GM19043 (cell line): ENCODE results near the gene PRR19.
A peak's percentile ranks its signal among the peaks of the same experiment; 100 is the strongest.
"Not testable (repeated sequence)": the region's sequence is repeated elsewhere in the genome, so short reads cannot be mapped to it uniquely, and the experiment has no call there.

Experiments used
- ATAC-seq: cut with Tn5 transposase; IDR thresholded peaks from one replicate; pipeline ENCODE4 v1.9.1; 2021; ENCODE audit warnings: low read depth; ENCODE audit not compliant: unreplicated experiment

PRR19 gene

DNA sequence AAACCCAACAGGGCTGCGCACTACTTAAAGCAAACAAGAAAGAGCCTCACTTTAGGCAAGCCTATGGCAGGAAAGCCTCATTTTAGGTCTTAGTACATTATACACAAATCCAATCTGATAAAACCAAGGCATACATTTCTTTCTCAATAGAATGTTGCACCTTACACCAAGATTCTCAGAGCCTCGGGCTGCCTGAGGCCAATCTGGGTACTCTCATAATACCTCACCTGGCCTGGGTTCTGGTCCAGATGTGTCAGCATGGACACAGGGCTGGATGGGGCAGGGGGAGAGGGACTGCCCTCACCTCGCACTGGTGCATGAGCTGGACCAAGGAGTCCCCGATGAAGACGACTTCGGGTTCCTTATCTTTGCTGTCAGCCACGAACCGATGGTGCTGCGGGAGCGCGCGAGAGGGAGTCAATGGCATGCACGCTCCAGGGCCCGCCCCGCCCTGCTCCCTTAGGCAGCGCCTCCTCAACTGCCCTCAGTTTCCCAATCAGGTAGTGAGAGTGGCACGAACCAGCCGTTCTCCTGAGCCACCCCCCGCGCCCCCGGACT, at the start of gene PRR19:
TSS of gene PRR19 (plus strand) at position 487 of the 558 bp plus-strand sequence. CDS start 7,453 bp downstream, outside the sequence.
- ATAC-seq, result no peak

DNA sequence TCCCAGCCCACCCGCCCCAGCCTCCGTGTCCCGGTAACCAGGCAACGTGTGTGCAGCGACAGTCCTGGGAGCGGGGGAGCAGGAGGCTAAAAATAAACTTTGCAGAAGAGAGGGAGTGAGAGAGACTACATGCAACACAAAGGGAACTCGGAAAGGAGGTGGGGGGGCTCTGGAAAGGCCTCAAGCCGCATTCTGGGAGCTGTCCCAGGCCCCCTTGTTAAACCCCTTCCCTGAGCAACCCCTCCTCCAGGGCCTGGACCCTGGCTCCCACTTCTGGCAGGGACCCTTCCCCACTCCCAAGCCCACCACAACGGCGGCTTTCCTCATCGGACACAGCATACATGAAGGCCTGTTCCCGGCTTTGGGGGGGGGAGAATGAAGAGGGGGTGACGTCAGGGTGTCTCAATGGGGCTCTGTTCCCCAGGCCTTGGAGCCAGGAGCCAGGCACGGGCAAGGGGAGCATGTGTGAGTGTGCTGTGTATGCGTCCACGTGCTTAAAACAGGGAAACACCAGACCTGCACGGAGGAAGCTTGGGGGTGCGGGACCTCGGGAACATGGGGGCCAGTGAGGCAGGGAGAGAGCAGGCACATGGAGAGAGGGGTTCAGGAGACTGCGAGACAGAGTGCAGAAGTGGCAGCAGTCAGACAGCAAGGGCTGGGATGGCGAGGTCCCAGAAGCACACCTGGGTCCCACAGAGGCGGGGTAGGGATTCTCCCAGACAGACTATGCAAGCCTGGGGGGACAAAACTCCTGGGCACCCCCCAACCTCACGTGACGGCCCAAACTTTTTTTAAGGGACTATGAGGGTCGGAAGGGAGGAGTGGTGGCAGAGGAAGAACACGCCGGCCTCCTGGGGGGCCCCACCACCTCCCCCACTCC, 49.3 kb upstream of the PRR19 start:
- no peak for ATAC-seq

GRCh38 chr19:42253245-42254088, 48.5 kb upstream of the PRR19 start:
- ATAC-seq, result no peak

GRCh38 chr19:42254089-42254849, 47.7 kb upstream of the PRR19 start:
- ATAC-seq, result no peak

- ATAC-seq, result peak; percentile 58
Measured at GRCh38 chr19:42254850-42255765, 46.8 kb upstream of the PRR19 start, which contains the start of gene ERF. ERF (minus strand) TSS chr19:42255128; CDS start chr19:42254999, 129 bp downstream.

DNA sequence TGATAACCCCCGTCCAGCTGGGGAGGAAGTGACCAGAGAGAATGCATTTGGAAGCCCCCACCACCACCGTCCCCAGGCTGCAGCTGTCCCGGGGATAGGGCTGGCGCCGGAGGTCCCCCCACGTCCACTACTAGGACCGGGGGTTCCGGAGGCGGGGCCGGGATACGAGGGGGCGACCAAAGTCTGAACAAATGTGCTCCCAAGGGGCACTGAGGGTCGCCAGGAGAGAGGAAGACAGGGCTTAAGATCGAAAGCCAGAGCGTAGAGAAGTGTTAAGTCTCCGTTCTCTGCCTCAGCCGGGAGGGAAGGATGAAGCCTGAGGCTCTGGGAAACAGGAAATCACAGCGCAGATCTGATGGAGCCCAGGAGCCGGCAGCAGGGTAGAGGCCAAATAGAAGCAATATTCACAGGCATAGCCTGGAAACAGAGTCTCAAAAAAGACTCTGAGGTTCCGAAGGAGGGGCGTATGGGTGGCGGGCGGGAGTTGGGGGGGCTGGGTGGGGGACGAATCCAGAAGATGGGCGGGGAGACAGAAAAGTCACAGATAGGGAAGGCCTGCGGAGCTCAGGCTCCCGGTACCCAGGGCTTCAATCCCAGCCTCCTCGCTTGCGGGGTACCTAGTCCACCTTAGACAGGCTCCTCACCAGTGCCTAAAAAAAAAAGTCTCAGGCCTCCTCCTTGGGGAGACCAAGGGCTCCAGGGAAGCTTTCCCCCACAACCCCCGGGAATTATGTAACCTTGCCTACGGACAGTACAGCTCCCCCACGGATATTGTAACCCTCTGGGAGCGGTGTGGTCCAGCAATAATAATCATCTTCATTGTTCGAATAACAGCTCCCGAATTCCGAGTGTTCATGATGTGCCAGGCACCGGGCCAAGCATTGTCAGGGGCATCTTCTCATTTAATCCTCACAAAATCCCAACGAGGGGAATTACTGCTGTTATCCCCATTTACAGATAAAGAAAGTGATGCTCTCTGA, 45.9 kb upstream of the PRR19 start:
- no peak for ATAC-seq

DNA sequence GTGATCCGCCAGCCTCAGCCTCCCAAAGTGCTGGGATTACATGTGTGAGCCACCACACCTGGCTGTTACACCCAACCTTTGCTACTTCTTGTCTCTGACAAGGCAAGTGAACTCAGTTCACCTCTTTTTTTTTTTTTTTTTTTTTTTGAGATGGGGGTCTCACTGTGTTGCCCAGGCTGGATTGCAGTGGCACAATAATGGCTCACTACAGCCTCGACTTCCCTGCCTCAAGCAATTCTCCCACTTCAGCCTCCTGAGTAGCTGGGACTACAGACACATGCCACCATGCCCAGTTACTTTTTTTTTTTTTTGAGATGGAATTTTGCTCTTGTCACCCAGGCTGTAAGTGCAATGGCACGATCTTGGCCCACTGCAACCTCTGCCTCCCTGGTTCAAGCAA, 44.1 kb upstream of the PRR19 start:
- ATAC-seq, result not testable (repeated sequence)

DNA sequence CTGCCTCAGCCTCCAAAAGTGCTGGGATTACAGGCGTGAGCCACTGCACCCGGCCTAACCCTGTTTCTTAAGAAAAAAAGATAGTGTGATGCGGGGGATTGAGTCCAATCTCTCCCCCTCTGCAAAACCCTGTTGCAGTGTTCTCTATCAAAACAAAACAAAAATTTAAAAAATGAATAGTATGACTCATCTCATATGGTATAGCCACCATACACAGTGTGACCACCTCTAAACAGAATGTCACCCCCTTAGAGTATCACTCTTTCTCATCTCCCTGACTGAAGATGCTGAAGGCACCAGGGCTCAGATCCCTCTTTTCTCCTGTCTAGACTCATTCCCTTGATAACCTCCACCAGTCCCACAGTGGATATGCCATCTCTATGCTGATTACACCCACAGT, 40.2 kb upstream of the PRR19 start:
- ATAC-seq, result no peak

- not testable (repeated sequence) for ATAC-seq
Measured at GRCh38 chr19:42266105-42266504, 35.8 kb upstream of the PRR19 start.

- ATAC-seq, result not testable (repeated sequence)
Measured at GRCh38 chr19:42266928-42267603, 34.9 kb upstream of the PRR19 start.

GRCh38 chr19:42267644-42268141, 34.2 kb upstream of the PRR19 start:
- ATAC-seq, result no peak

GRCh38 chr19:42268142-42268703, 33.7 kb upstream of the PRR19 start:
- ATAC-seq, result peak; percentile 50

DNA sequence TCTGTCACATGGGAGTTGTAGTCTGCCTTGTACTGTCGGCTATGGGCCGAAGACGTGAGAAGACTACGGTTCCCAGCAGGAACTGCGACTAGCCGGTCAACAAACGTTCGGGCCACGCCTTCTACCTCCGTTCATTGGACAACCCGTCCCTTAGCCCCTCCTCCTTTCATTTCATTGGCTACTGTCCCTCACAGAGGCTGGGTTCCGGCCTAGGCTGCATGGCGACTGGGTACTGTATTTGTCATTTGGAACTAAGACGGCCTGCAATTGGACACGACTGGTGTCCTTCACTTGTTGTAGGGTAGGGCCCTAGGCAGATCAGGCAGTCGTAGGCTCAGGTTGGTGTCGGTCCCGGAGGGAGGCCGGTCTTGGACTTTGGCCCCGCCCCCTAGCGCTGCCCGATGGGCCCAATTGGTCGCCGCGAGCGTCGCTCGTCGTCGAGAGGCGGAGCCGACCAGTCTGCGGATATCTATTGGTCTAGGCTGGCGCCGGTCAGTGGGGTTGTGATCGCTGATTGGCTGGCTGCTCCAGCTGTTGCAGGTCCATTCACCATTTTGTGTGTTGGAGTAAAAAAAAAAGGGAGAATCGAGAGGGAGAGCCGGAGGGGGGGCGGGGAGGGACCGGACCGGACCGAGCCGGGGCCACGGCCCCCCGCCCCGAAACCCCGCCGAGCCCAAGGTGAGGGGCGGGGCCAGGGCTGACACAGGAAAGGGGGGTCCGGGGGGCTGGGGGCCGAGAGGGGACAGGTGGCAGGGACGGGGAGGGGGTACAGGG, 33.0 kb upstream of the PRR19 start, which contains the start of gene CIC:
TSS of gene CIC (plus strand) at position 549 of the 774 bp plus-strand sequence. CDS start 2,532 bp downstream, outside the sequence.
- ATAC-seq, result peak; percentile 68

DNA sequence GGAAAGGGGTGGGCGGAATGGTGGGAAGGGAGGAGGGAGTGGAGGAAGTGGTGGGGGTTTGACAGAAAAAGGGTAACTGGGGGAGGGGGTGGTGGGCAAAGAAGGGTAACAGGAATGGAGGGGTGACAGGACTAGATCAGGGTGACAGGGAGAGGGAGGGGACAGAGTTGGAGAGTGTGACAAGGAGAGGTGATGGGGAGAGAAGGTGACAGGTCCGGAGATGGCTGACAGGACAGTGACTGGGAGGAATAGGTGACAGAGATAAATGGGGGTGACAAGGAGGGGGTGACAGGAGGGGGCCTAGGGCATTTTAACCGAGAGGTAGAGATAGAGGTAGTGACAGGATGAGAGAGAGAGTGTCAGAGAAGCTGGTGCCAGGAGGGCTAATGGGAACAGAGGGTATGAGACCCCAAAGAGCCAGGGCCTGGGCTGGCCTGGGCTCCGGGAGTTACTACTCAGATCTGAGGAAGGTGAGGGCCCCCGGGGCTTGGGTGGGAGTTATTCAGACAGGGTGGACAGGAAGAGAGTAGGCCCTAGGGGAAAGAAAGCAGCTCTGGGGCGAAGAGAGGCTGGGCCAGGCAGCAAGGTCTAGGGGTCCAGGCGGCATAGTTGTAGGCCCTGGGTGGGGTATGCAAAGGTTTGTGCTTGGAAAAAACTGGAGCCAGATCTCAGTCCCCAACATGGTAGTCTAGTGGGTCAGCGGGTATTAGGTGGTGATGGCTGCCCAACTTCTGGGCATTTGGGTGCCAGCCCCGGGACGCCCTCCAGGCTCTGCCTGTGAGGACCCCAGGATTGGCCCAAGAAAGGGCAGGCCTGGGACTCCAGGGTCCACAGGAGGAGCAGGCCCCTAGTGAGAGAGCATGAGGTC, 32.2 kb upstream of the PRR19 start:
- ATAC-seq, result no peak

- no peak for ATAC-seq
Measured at GRCh38 chr19:42270346-42271044, 31.4 kb upstream of the PRR19 start.
